Ishikawa (cell line): ENCODE measurements around the gene CBARP.

ENCODE experiments used
- CEBPB ChIP-seq: IDR thresholded peaks from 2 replicates; pipeline ENCODE4 v1.6.1; 2012
- CREB1 ChIP-seq: IDR thresholded peaks from 2 replicates; pipeline ENCODE4 v1.6.1; 2012; ENCODE audit warnings: low read depth
- EGR1 ChIP-seq: IDR thresholded peaks from 2 replicates; pipeline ENCODE4 v1.6.1; 2012
- EP300 ChIP-seq: IDR thresholded peaks from 2 replicates; pipeline ENCODE4 v1.6.1; 2012; ENCODE audit warnings: borderline replicate concordance
- FOXM1 ChIP-seq: IDR thresholded peaks from 2 replicates; pipeline ENCODE4 v1.6.1; 2012; ENCODE audit warnings: low read depth, borderline replicate concordance
- MAX ChIP-seq: IDR thresholded peaks from 2 replicates; pipeline ENCODE4 v1.6.1; 2012
- NFIC ChIP-seq: IDR thresholded peaks from 2 replicates; pipeline ENCODE4 v1.6.1; 2012
- RAD21 ChIP-seq: IDR thresholded peaks from 2 replicates; pipeline ENCODE4 v1.6.1; 2012; ENCODE audit warnings: low read depth
- TAF1 ChIP-seq: IDR thresholded peaks from 2 replicates; pipeline ENCODE4 v1.6.1; 2012; ENCODE audit warnings: low read depth, mild to moderate bottlenecking
- TCF12 ChIP-seq: IDR thresholded peaks from 2 replicates; pipeline ENCODE4 v1.6.1; 2012; ENCODE audit warnings: low read depth
- TEAD4 ChIP-seq: IDR thresholded peaks from 2 replicates; pipeline ENCODE4 v1.6.1; 2012
- YY1 ChIP-seq: IDR thresholded peaks from 2 replicates; pipeline ENCODE4 v1.6.1; 2012; ENCODE audit warnings: low read depth
- ZBTB7A ChIP-seq: IDR thresholded peaks from 2 replicates; pipeline ENCODE4 v1.6.1; 2012; ENCODE audit warnings: low read depth
- TF ChIP-seq, protein P1 (sequence below): IDR thresholded peaks from 2 replicates; pipeline ENCODE4 v1.6.1; 2012
- TF ChIP-seq, protein P2 (sequence below): IDR thresholded peaks from 2 replicates; pipeline ENCODE4 v1.6.1; 2012; ENCODE audit warnings: low read depth, mild to moderate bottlenecking

Gene CBARP

DNA sequence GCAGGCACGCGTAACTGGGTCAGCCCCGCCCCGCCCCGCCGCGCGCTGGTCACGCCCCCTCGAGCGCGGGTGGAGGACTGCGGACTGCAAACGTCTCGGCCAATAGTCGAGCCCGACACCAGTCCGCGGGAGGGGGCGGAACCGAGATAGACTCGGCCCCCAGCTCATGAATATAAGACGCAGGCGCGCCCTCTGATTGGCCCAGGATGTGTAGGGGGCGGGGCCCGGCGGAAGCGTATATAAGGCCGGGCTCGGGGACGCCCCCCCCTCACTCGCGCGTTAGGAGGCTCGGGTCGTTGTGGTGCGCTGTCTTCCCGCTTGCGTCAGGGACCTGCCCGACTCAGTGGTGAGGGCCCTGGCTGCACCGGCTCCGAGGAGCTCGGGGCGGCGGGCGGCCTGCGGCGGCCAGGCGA lies 31.3 kb upstream of the CBARP start, which contains the start of gene CIRBP:
Gene CIRBP (plus strand): TSS at position 268 of the 413 bp plus-strand sequence. CDS start 1,602 bp downstream, outside the sequence.
- TF ChIP-seq, protein P1, sequence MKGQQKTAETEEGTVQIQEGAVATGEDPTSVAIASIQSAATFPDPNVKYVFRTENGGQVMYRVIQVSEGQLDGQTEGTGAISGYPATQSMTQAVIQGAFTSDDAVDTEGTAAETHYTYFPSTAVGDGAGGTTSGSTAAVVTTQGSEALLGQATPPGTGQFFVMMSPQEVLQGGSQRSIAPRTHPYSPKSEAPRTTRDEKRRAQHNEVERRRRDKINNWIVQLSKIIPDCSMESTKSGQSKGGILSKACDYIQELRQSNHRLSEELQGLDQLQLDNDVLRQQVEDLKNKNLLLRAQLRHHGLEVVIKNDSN: 0 out of 2 replicates have a peak, but pooled peaks have one; percentile 10
- TF ChIP-seq NFIC (no peak), YY1 (no peak), FOXM1 (no peak), TEAD4 (peak; percentile 63), EGR1 (0 out of 2 replicates have a peak, but pooled peaks have one; percentile 9), MAX (peak; percentile 33; the same call in 1 of the 2 replicates), ZBTB7A (no peak), CEBPB (0 out of 2 replicates have a peak, but pooled peaks have one; percentile 14), TCF12 (peak; percentile 18), CREB1 (peak; percentile 40), RAD21 (no peak), TAF1 (no peak; the same call in none of the 2 replicates), EP300 (peak; percentile 2; the same call in 1 of the 2 replicates)
- TF ChIP-seq, protein P2, sequence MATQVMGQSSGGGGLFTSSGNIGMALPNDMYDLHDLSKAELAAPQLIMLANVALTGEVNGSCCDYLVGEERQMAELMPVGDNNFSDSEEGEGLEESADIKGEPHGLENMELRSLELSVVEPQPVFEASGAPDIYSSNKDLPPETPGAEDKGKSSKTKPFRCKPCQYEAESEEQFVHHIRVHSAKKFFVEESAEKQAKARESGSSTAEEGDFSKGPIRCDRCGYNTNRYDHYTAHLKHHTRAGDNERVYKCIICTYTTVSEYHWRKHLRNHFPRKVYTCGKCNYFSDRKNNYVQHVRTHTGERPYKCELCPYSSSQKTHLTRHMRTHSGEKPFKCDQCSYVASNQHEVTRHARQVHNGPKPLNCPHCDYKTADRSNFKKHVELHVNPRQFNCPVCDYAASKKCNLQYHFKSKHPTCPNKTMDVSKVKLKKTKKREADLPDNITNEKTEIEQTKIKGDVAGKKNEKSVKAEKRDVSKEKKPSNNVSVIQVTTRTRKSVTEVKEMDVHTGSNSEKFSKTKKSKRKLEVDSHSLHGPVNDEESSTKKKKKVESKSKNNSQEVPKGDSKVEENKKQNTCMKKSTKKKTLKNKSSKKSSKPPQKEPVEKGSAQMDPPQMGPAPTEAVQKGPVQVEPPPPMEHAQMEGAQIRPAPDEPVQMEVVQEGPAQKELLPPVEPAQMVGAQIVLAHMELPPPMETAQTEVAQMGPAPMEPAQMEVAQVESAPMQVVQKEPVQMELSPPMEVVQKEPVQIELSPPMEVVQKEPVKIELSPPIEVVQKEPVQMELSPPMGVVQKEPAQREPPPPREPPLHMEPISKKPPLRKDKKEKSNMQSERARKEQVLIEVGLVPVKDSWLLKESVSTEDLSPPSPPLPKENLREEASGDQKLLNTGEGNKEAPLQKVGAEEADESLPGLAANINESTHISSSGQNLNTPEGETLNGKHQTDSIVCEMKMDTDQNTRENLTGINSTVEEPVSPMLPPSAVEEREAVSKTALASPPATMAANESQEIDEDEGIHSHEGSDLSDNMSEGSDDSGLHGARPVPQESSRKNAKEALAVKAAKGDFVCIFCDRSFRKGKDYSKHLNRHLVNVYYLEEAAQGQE: no peak

GRCh38 chr19:1268226-1269064 lies 30.6 kb upstream of the CBARP start:
- TF ChIP-seq CEBPB (no peak), ZBTB7A (no peak), TAF1 (no peak), NFIC (no peak), MAX (no peak), FOXM1 (no peak), TCF12 (no peak; the same call in 1 of the 2 replicates), EP300 (no peak), YY1 (no peak), TEAD4 (no peak), EGR1 (no peak), RAD21 (no peak), CREB1 (no peak)
- TF ChIP-seq, protein P1: no peak
- TF ChIP-seq, protein P2: no peak

- TF ChIP-seq TEAD4 (no peak), TAF1 (0 out of 2 replicates have a peak, but pooled peaks have one; percentile 27), EGR1 (no peak), MAX (no peak), FOXM1 (no peak), CREB1 (no peak), RAD21 (no peak), TCF12 (no peak), NFIC (no peak), ZBTB7A (no peak), EP300 (no peak), YY1 (no peak), CEBPB (peak; percentile 88)
- TF ChIP-seq, protein P2: no peak
These were observed 29.8 kb upstream of the CBARP start for GRCh38 chr19:1267477-1268225.
